Lower leg skin (tissue), 3 donors: ENCODE data around the gene DICER1.

ENCODE experiments used
- CTCF ChIP-seq, 3 donors: fragments of 450-650 bp; IDR thresholded peaks; one replicate each; pipeline ENCODE4 v1.5.1; 2016; ENCODE audit warnings: antibody characterized with exemption in 3 of 3, mild to moderate bottlenecking in 3 of 3, moderate library complexity in 2 of 3
- POLR2A ChIP-seq, 2 donors: fragments of 450-650 bp; IDR thresholded peaks; one replicate each; pipeline ENCODE4 v1.6.1; 2016 to 2017; ENCODE audit warnings: antibody characterized with exemption in 2 of 2, mild to moderate bottlenecking in 1 of 2, moderate library complexity in 1 of 2

GRCh38 chr14:95137804-95138167 lies 19.5 kb downstream of the DICER1 start:
- TF ChIP-seq CTCF (IDR thresholded peaks at IDR 0.05) = no peak
- TF ChIP-seq POLR2A (IDR thresholded peaks at IDR 0.05) = no peak
